ENCODE measurements around the gene HLA-DQB2. TPM values are rescaled to one million over a fixed set of nuclear protein-coding genes. Genes with fewer than 3 reads are reported as not detected.
"Not testable (repeated sequence)": the region's sequence is repeated elsewhere in the genome, so short reads cannot be mapped to it uniquely, and the experiment has no call there.

Gene HLA-DQB2
- 0.32 TPM for polyA plus RNA-seq (ENCODE audit: insufficient read length)

GRCh38 chr6:32763421-32763820 is at the start of gene HLA-DQB2:
Gene HLA-DQB2, minus strand, starts transcription at chr6:32763532. Its CDS starts 62 bp downstream, at chr6:32763470.
- no peak for DNase-seq (ENCODE audit: low read depth)

- DNase-seq (ENCODE audit: low read depth) = no peak
These were observed 45.8 kb upstream of the HLA-DQB2 start for GRCh38 chr6:32809171-32809570.

GRCh38 chr6:32807020-32807580 is 43.8 kb upstream of the HLA-DQB2 start:
- DNase-seq (ENCODE audit: low read depth) = no peak

- not testable (repeated sequence) for DNase-seq (ENCODE audit: low read depth)
These were observed 42.1 kb upstream of the HLA-DQB2 start for GRCh38 chr6:32805404-32805803.

- no peak for DNase-seq (ENCODE audit: low read depth)
These were observed 40.1 kb upstream of the HLA-DQB2 start for GRCh38 chr6:32803416-32803815.

GRCh38 chr6:32799740-32800139 is 36.4 kb upstream of the HLA-DQB2 start:
- DNase-seq (ENCODE audit: low read depth) = no peak

- DNase-seq (ENCODE audit: low read depth) = no peak
These were observed 35.8 kb upstream of the HLA-DQB2 start for GRCh38 chr6:32799168-32799567.

GRCh38 chr6:32796848-32797776 is 33.8 kb upstream of the HLA-DQB2 start:
- DNase-seq (ENCODE audit: low read depth) = peak; percentile 40

- no peak for DNase-seq (ENCODE audit: low read depth)
These were observed 31.2 kb upstream of the HLA-DQB2 start for GRCh38 chr6:32794510-32794909.

- no peak for DNase-seq (ENCODE audit: low read depth)
These were observed 29.6 kb upstream of the HLA-DQB2 start for GRCh38 chr6:32792901-32793435.

GRCh38 chr6:32790306-32790705 is 27.0 kb upstream of the HLA-DQB2 start:
- no peak for DNase-seq (ENCODE audit: low read depth)

- DNase-seq (ENCODE audit: low read depth) = peak; percentile 35
These were observed 22.6 kb upstream of the HLA-DQB2 start for GRCh38 chr6:32785781-32786533.

GRCh38 chr6:32782923-32783322 is 19.6 kb upstream of the HLA-DQB2 start:
- DNase-seq (ENCODE audit: low read depth) = not testable (repeated sequence)

GRCh38 chr6:32779036-32779435 is 15.7 kb upstream of the HLA-DQB2 start:
- DNase-seq (ENCODE audit: low read depth) = no peak

GRCh38 chr6:32775071-32775470 is 11.7 kb upstream of the HLA-DQB2 start:
- no peak for DNase-seq (ENCODE audit: low read depth)

GRCh38 chr6:32774426-32774825 is 11.1 kb upstream of the HLA-DQB2 start:
- DNase-seq (ENCODE audit: low read depth) = no peak

- no peak for DNase-seq (ENCODE audit: low read depth)
These were observed 9.3 kb upstream of the HLA-DQB2 start for GRCh38 chr6:32772656-32773055.

- DNase-seq (ENCODE audit: low read depth) = no peak
These were observed 716 bp upstream of the HLA-DQB2 start for GRCh38 chr6:32764048-32764447.

- no peak for DNase-seq (ENCODE audit: low read depth)
These were observed 1.8 kb downstream of the HLA-DQB2 start for GRCh38 chr6:32761548-32761947.

- DNase-seq (ENCODE audit: low read depth) = no peak
These were observed 2.3 kb downstream of the HLA-DQB2 start for GRCh38 chr6:32761072-32761471.

GRCh38 chr6:32759669-32760068 is 3.7 kb downstream of the HLA-DQB2 start:
- DNase-seq (ENCODE audit: low read depth) = no peak

- DNase-seq (ENCODE audit: low read depth) = no peak
These were observed 10.8 kb downstream of the HLA-DQB2 start for GRCh38 chr6:32752580-32752979.

All from forelimb muscle (tissue), 1 donor.